Suprapubic skin (tissue), 4 donors: ENCODE results near the gene SPANXB1. TPM values are rescaled to one million over a fixed set of nuclear protein-coding genes. Genes with fewer than 3 reads are reported as not detected.
"Not testable (repeated sequence)": the region's sequence is repeated elsewhere in the genome, so short reads cannot be mapped to it uniquely, and the experiment has no call there.

Source experiments
- DNase-seq, 2 donors: peaks; one replicate each; pipeline ENCODE4 v3.0.0-alpha.2; 2019; ENCODE audit warnings: low spot score in 2 of 2
- H3K27ac ChIP-seq: fragments of 200-600 bp; sonication (generic); one replicate; pipeline ENCODE4 v1.5.1; 2019
- H3K27me3 ChIP-seq: fragments of 200-600 bp; sonication (generic); one replicate; pipeline ENCODE4 v1.5.1; 2019
- H3K36me3 ChIP-seq: fragments of 200-600 bp; sonication (generic); one replicate; pipeline ENCODE4 v1.5.1; 2019
- H3K4me1 ChIP-seq: fragments of 200-600 bp; sonication (generic); one replicate; pipeline ENCODE4 v1.5.1; 2019
- H3K4me3 ChIP-seq: fragments of 200-600 bp; sonication (generic); one replicate; pipeline ENCODE4 v1.5.1; 2019; ENCODE audit warnings: mild to moderate bottlenecking
- H3K9me3 ChIP-seq: fragments of 200-600 bp; sonication (generic); one replicate; pipeline ENCODE4 v1.5.1; 2019
- CTCF ChIP-seq, 2 donors: fragments of 200-600 bp in 1 of 2; fragments of 450-650 bp in 1 of 2; sonication (generic) in 1 of 2; IDR thresholded peaks; one replicate each; pipeline ENCODE4 v1.5.1; 2016 to 2019; ENCODE audit warnings: antibody characterized with exemption in 2 of 2, mild to moderate bottlenecking in 1 of 2, moderate library complexity in 1 of 2
- EP300 ChIP-seq: sonication (generic); formaldehyde crosslinking; IDR thresholded peaks from one replicate; pipeline ENCODE4 v1.6.1; 2017; ENCODE audit warnings: antibody characterized with exemption
- POLR2A ChIP-seq, 2 donors: fragments of 450-650 bp; IDR thresholded peaks; one replicate each; pipeline ENCODE4 v1.6.1; 2017; ENCODE audit warnings: antibody characterized with exemption in 2 of 2, mild to moderate bottlenecking in 2 of 2, moderate library complexity in 2 of 2
- POLR2AphosphoS5 ChIP-seq, 3 donors: sonication (generic); formaldehyde crosslinking; IDR thresholded peaks; one replicate each; pipeline ENCODE4 v1.6.1; 2017; ENCODE audit warnings: antibody characterized with exemption in 3 of 3
- WGBS: methylation state at CpG from one replicate; pipeline ENCODE4 v1.1.5; 2018; 5-methylcytosine and 5-hydroxymethylcytosine counted together
- total RNA-seq, 4 donors: library from RNA; depleted of rRNA; stranded (reverse); fragments of >200 nt; gene quantifications; one replicate each; pipeline ENCODE4 v1.1.0, GENCODE V29; 2016

SPANXB1 gene, protein sequence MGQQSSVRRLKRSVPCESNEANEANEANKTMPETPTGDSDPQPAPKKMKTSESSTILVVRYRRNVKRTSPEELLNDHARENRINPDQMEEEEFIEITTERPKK
- total RNA-seq = not detected

- not testable (repeated sequence) for H3K36me3 ChIP-seq, H3K27me3 ChIP-seq, H3K9me3 ChIP-seq, H3K4me3 ChIP-seq, H3K27ac ChIP-seq, H3K4me1 ChIP-seq, DNase-seq
- WGBS = 85% methylated on average over 13 of the region's 13 CpGs
Observed at GRCh38 chrX:141002568-141002967, at the start of gene SPANXB1. SPANXB1 (plus strand) TSS chrX:141002594; CDS start chrX:141002694, 100 bp downstream.

- Histone ChIP-seq H3K36me3 (no peaks in the 10 kb centered on the region), H3K4me3 (no peak overlapping the region), H3K27ac (no peak overlapping the region), H3K27me3 (no peaks in the 10 kb centered on the region), H3K9me3 (no peaks in the 10 kb centered on the region), H3K4me1 (no peaks in the 10 kb centered on the region)
- WGBS = 69% methylated on average over 3 of the region's 3 CpGs
- TF ChIP-seq CTCF (IDR thresholded peaks at IDR 0.05) (no peak), POLR2A (IDR thresholded peaks at IDR 0.05) (no peak), POLR2AphosphoS5 (IDR thresholded peaks at IDR 0.05) (no peak), EP300 (no peak)
- DNase-seq = no peak
Observed at GRCh38 chrX:140967036-140967435, 35.4 kb upstream of the SPANXB1 start.

- Histone ChIP-seq H3K4me3 (no peak overlapping the region), H3K9me3 (no peaks in the 10 kb centered on the region), H3K27ac (no peak overlapping the region), H3K4me1 (no peaks in the 10 kb centered on the region), H3K27me3 (no peaks in the 10 kb centered on the region), H3K36me3 (no peaks in the 10 kb centered on the region)
- TF ChIP-seq CTCF (IDR thresholded peaks at IDR 0.05) = no peak
- TF ChIP-seq POLR2A (IDR thresholded peaks at IDR 0.05) = no peak
- TF ChIP-seq POLR2AphosphoS5 (IDR thresholded peaks at IDR 0.05) = no peak
- no peak for TF ChIP-seq EP300
- DNase-seq = no peak
- WGBS = 53% methylated on average over 4 of the region's 4 CpGs
Observed at GRCh38 chrX:140971099-140971795, 31.1 kb upstream of the SPANXB1 start.

GRCh38 chrX:140975472-140975871 lies 26.9 kb upstream of the SPANXB1 start:
- no peaks in the 10 kb centered on the region for H3K4me1 ChIP-seq
- no peak overlapping the region for H3K27ac ChIP-seq
- 64% methylated on average over 3 of the region's 3 CpGs for WGBS
- H3K27me3 ChIP-seq = no peaks in the 10 kb centered on the region
- H3K4me3 ChIP-seq = no peak overlapping the region
- DNase-seq = no peak
- no peaks in the 10 kb centered on the region for H3K9me3 ChIP-seq
- no peak for TF ChIP-seq POLR2AphosphoS5 (IDR thresholded peaks at IDR 0.05)
- no peak for TF ChIP-seq POLR2A (IDR thresholded peaks at IDR 0.05)
- TF ChIP-seq EP300 = no peak
- TF ChIP-seq CTCF (IDR thresholded peaks at IDR 0.05) = no peak
- no peaks in the 10 kb centered on the region for H3K36me3 ChIP-seq

GRCh38 chrX:140980271-140980670 lies 22.1 kb upstream of the SPANXB1 start:
- TF ChIP-seq POLR2AphosphoS5 (IDR thresholded peaks at IDR 0.05) = no peak
- no peak for TF ChIP-seq EP300
- no peak for TF ChIP-seq CTCF (IDR thresholded peaks at IDR 0.05)
- TF ChIP-seq POLR2A (IDR thresholded peaks at IDR 0.05) = no peak
- no peak for DNase-seq
- H3K27me3 ChIP-seq = no peaks in the 10 kb centered on the region
- no peaks in the 10 kb centered on the region for H3K36me3 ChIP-seq
- no peaks in the 10 kb centered on the region for H3K9me3 ChIP-seq
- no peak overlapping the region for H3K4me3 ChIP-seq
- no peaks in the 10 kb centered on the region for H3K4me1 ChIP-seq
- H3K27ac ChIP-seq = no peak overlapping the region
- 91% methylated on average over 3 of the region's 3 CpGs for WGBS
